GM18951 (cell line): ENCODE data around the gene SH3BGRL2.

Source experiments
- POLR2A ChIP-seq: IDR thresholded peaks from 4 replicates; pipeline ENCODE4 v1.6.1; 2011; ENCODE audit warnings: mild to moderate bottlenecking; ENCODE audit not compliant: insufficient read length, insufficient read depth; ENCODE audit errors: extremely low read depth
- in situ Hi-C: fragments of 300-500 bp; cut with MboI; formaldehyde crosslinking; loops from one replicate; pipeline ENCODE4 v1.12.0; 2022; ENCODE audit warnings: low sequenced_read_pairs, mixed read lengths, inconsistent platforms; ENCODE audit not compliant: unreplicated experiment

The SH3BGRL2 gene

DNA sequence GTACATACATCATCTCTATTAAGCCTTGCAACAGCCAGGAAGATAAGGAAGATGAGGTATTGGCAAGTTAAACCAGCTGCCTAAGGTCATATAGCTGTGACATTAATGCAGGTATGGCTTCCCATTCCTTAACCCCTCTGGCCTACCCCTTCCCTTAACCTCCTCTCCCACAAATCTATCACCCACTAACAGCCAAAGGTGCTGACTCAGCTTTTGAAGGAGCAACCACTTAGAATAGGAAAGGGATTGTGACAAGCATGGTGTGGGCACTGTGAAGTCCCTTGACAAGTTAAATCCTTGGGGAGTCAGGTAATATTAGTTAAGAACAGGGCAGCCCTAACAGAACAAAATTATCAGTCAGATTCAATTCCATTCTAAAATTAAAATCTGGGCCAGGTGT lies 5.4 kb upstream of the SH3BGRL2 start:
- in situ Hi-C loops: no loop called here
- TF ChIP-seq POLR2A: no peak

DNA sequence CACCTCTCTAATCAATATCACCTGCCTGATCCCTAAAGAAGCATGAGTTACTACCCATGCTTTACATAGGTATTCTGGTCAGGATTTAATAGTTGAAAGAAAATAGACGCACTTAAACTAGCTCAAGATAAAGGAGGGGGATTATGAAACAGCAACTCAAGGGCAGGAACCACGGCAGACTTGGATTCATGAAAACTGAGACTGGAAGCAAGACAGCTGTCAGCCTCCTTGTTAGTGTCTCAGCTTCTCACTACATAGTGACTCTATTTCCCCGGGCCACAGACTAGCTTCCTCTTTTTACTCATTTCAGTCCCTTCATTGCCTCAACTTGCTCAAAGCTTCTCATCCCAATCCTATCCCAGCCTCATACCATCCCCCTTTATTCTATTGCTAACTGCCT lies 4.3 kb upstream of the SH3BGRL2 start:
- no peak for TF ChIP-seq POLR2A
- in situ Hi-C loops: no loop called here

DNA sequence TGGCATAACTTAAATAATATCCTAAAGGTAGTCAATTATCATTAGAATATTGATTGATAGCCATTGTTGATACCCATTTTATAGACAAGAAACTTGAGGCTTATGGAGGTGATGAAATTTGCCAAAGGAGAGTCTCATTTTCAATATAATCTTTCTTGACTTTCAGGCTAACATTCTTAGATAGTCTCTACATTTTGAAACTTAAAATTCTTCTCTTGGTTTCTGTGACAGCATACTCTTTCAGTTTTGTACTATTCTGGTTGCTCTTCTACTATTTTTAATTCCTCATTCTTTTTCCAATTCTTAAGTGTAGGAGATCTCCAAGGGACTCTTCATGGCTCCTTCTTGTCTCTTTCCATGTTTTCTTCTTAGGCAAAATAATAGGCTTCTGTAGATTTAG lies 3.7 kb upstream of the SH3BGRL2 start:
- in situ Hi-C loops: no loop called here

DNA sequence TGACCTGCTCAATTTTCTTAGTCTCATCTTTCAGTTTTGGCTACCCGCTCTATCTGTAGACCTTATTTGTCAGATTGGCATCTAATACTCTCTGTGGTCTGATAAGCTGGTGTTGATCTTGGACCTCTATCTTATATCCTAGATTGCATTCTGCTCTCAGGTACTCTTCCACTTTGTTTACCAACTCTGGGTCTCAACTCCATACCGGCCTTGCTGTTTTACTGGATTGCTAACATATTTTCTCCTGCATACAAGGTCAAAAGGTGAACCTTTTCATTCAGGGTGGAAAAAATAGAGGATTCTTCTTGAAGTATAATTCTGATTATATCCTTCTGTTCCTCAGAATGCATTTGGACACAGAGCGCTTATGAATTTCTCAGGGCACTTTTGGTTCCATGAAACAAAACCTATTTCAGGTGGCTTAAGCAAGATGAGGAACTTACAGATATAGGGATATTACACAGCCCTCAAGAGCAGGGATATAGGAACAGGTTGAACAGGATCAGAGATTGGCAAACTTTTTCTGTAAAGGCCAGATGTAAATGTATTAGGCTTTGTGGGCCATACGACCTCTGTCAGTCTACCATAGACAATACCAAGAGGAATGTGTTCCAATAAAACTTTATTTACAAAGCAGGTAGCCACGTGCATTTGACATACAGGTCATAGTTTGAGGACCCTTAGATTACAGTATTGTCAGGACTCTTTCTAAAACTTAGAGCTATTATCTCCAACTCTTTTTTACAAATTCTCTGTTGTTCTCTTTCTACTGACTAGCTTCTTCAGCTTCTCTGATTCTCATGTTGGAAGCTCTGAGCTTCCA lies 2.5 kb upstream of the SH3BGRL2 start:
- TF ChIP-seq POLR2A: no peak
- in situ Hi-C loops: no loop called here

More for the DNA sequence above, 3.7 kb upstream of the SH3BGRL2 start:
- no peak for TF ChIP-seq POLR2A

DNA sequence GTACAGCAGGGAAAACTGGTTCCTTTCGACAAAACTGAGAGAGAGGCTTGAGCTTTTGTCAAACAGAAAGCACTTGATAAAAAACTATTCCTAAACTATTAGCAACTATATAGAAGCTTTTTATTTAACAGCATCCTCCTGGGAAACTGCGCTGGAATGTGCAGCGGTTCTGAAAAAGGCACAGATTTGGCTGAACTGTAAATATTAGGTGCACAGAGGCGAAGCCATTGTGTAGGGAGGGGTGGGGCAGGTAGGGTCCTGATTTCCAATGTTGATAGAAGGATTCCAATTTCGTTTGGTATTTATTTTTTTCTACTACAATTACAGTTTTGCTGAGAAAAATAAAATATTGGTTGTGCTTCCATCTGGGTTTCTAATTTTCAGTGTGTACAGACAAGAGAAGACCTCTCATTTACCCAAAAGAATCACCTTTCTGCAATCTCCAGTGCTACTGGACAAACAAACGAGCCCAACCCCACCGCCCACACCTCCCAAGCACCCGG lies 698 bp upstream of the SH3BGRL2 start:
- no peak for TF ChIP-seq POLR2A
- in situ Hi-C loops: no loop called here

DNA sequence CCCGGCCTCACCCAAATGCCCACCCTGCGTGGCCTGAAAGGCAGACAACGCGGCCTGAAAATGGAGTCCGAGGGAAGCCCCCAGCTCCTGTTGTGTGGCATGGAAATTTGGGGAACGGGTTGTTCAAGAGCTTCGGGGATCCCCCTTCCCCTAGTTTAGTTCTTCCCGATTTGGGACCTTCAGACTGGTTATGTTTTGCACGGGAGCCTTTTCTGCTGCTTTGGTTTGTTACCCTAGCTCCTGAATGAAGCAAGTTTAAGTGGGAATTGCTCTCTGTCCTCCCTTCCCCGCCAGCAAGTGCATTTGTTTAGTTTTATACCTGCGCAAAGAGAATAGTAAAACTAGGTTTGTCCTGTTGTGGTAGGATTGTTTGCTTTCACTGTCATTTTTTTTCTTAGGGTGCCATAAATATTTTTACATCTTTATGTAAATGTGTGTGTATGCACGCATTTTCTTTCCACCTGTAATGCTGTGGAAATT lies 604 bp downstream of the SH3BGRL2 start:
- no peak for TF ChIP-seq POLR2A
- in situ Hi-C loops: no loop called here

DNA sequence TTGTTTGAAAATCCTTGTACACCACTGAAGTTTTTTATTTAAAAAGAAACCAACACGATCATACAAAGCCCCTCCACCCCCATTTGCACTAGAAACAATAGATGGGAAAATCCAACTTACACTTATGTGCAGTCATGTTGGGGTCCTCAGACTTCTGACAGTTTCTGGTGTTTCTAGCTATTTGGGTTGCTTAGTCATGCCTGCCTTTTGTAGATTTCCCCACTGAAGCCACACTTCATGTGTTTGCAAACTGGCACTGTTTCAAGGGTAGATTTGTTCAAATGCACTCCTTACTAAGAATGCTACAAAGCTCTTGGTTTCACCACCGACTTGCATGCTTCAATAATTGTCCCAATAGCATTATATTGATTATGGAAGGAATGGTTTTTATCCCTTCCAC lies 1.5 kb downstream of the SH3BGRL2 start:
- no peak for TF ChIP-seq POLR2A
- in situ Hi-C loops: no loop called here

DNA sequence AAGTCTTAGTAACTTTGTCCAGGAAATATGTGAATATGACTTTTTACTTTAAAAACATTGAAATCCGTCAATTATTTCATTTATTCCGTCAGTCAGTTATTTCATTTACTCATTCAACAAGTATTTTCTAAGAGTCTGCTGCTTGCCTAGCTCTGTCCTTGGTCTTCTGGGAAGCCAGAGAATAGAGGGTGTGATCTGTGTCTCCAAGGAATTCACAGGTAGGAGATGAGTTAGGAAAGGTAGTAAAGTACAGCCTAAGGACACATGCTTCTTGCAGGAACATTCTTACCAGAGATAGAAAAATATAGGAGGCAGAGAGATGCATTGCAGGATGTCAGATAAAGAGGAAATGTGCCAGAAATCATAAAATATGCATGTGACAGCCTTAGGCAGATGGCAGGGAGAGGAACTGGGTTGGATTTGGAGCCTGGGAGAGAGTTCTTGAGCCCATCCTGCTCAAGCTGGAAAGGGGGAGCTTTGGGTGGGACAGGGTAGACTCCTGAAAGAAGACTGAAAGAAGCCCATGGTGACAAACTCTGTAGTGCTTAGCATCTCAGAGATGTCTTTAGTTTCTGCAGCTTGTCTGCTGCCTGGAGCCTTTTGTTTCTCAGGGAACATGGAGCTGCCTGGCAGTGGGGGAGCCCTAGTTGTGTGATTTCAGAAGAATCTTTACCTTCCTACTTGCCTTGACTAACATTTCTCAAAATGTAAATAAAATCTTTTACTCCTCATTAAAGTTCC lies 3.5 kb downstream of the SH3BGRL2 start:
- no peak for TF ChIP-seq POLR2A
- in situ Hi-C loops: no loop called here

DNA sequence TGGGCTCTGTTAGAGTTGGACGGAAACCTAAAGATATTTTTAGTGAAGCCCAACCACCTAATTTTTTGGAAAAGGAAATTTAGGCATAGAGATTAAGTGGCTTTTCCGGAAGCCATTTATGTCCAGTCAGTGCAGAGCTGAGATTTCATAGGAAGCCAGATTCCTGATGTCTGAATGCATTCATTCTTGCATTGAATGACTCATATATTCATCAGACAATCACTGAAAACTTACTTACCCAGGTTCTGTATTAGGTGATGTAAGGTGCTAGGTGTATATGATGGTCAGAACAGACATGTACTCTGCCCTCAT lies 4.1 kb downstream of the SH3BGRL2 start:
- in situ Hi-C loops: no loop called here
- no peak for TF ChIP-seq POLR2A

DNA sequence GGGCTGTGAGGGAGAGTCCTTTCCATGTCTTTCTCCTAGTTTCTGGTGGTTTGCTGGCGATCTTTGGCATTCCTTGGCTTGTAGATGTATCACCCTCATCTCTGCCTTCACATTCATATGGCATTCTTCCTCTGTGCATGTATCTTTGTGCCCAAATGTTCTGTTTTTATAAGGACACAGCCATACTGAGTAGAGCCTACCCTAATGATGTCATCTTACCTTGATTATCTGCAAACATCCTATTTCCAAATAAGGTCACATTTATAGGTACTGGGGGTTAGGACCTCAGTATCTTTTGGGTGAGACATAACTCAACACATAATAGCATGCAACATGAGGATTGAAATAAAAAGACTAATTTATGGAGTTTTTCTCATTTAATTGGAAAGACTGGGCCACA lies 5.5 kb downstream of the SH3BGRL2 start:
- no peak for TF ChIP-seq POLR2A
- in situ Hi-C loops: no loop called here

DNA sequence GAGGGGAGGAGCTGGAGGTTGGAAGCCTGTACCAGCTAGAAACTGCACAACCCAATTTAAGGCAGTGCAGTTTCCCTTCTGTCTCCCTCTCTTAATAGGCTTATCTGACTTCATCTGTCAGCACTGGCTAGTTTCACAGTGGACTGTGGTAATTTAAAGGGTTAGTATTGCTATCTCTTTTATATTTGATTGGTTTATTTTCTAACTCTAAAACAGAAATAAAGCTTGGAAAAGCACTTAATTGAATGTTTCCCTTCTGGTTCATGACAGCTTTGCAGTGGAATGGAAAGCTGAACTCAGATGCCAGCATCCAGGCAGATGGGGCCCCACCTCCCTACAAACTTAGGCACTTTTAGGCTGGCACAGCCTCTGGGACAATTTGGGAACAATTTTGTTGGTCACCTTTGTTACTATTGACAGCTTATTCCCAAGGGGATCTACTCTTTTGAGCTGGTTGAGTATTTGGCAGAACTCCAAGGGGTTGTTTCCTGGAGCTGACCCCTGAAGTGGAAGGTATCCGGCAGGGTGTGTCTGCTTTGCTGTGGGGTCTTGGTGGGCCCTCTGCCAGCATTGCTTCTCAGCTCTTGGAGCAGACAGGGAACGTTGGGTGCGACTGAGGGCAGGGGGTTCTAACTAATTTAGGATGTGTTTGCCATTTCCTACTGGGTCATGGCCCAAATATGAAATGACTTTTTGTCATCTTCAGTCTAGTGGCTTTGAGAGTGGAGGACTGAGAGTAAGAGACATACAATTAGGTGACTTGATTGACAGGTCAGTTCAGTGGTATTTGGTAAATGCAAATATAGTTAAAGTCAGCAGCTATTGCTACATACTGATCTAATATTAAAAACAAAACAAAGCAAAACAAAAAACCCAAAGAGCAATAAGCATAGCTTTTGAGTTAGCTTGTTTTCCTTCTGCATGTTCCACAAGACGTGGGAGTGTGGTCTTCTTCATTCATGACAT lies 9.3 kb downstream of the SH3BGRL2 start:
- TF ChIP-seq POLR2A: no peak
- in situ Hi-C loops: no loop called here

DNA sequence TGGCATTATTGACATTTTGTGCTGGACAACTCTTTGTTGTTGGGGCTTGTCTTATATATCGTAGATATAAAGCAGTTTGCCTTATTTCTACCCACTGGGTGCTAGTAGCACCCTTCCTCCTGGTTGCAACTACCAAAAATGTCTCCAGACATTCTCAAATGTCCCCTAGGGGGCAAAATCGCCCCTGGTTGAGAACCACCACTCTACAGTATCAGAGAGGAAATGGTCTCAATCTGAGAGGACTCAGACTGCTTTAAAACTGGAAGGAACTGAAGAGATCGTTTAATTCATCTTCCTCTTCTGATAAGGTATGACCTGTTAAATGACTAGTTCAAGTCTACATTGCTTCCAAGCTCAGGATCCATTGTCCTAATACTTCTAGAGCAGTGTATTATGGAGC lies 14.9 kb downstream of the SH3BGRL2 start:
- TF ChIP-seq POLR2A: no peak
- in situ Hi-C loops: no loop called here

DNA sequence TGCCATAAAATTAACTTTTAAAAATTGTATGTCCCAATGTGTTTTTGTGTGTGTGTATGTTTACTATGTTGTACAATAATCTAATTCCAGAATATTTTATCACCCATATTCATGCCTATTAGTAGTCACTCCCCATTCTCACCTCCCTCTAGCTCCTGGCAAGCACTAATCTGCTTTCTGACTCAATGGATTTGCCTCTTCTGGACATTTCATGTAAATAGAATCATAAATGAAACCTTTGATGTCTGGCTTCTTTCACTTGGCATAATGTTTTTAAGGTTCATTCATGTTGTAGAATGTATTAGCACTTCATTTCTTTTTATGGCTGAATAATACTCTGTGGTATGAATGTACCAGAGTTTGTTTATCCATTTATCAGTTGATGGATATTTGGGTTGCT lies 15.4 kb downstream of the SH3BGRL2 start:
- TF ChIP-seq POLR2A: no peak
- in situ Hi-C loops: no loop called here

DNA sequence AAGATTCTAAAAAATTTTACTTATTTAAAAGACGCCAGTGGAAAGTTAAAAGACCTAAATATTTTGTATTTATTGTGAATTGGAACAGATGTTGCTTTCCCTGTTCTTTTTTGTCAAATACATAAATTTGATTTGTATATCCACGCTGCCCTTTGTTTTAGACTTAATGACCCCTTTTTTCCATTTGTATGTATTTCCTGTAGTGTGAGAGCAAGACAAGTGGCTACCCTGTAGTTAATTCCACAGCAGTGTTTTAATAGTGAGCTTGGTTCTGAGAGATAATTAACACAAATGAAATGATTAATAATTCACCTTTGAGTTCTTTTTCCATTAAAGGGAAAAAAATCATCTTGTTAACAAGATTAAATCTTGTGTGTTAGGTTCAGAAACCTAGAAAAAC lies 16.6 kb downstream of the SH3BGRL2 start:
- in situ Hi-C loops: no loop called here
- TF ChIP-seq POLR2A: no peak
